SK-N-SH treated with all-trans-retinoic acid at 6 μM for 48 hours (cell line): ENCODE data around the gene ZNF283.

Source experiments
- ARNTL ChIP-seq: fragments of 450-650 bp; formaldehyde crosslinking; IDR thresholded peaks from 2 replicates; pipeline ENCODE4 v1.5.0; 2020; ENCODE audit warnings: low read depth, mild to moderate bottlenecking, moderate library complexity, borderline replicate concordance
- BACH2 ChIP-seq: fragments of 250-450 bp; sonication (Bioruptor Pico); IDR thresholded peaks from 2 replicates; pipeline ENCODE4 v1.9.0; 2021; ENCODE audit warnings: mild to moderate bottlenecking, borderline replicate concordance
- ISL1 ChIP-seq: fragments of 250-450 bp; sonication (Bioruptor Pico); IDR thresholded peaks from 2 replicates; pipeline ENCODE4 v2.1.2; 2022; ENCODE audit warnings: mild to moderate bottlenecking, moderate library complexity
- OSR1 ChIP-seq: fragments of 250-450 bp; sonication (Bioruptor Pico); IDR thresholded peaks from 2 replicates; pipeline ENCODE4 v1.8.0; 2022; ENCODE audit warnings: moderate library complexity, mild to moderate bottlenecking, inconsistent platforms
- PATZ1 ChIP-seq: fragments of 250-450 bp; sonication (Bioruptor Pico); IDR thresholded peaks from 2 replicates; pipeline ENCODE4 v1.8.0; 2020; ENCODE audit warnings: mild to moderate bottlenecking, moderate library complexity, borderline replicate concordance
- SNAI2 ChIP-seq: fragments of 250-450 bp; sonication (Bioruptor Pico); IDR thresholded peaks from 2 replicates; pipeline ENCODE4 v1.5.0; 2020; ENCODE audit warnings: mild to moderate bottlenecking, moderate library complexity
- ZC3H10 ChIP-seq: fragments of 250-450 bp; sonication (Bioruptor Pico); IDR thresholded peaks from 2 replicates; pipeline ENCODE4 v1.5.1; 2021; ENCODE audit warnings: mild to moderate bottlenecking, moderate library complexity
- ZFP30 ChIP-seq: fragments of 450-650 bp; formaldehyde crosslinking; IDR thresholded peaks from 2 replicates; pipeline ENCODE4 v1.5.0; 2022; ENCODE audit warnings: mild to moderate bottlenecking, moderate library complexity
- ZNF70 ChIP-seq: fragments of 450-650 bp; formaldehyde crosslinking; IDR thresholded peaks from 2 replicates; pipeline ENCODE4 v1.5.0; 2020; ENCODE audit warnings: mild to moderate bottlenecking, moderate library complexity

GRCh38 chr19:43782689-43783231 is 44.4 kb upstream of the ZNF283 start:
- TF ChIP-seq ZC3H10 (CRISPR knock-in tag), result no peak
- no peak for TF ChIP-seq OSR1 (CRISPR knock-in tag)
- TF ChIP-seq BACH2, result no peak
- TF ChIP-seq ISL1 (CRISPR knock-in tag), result no peak
- TF ChIP-seq ZFP30, result no peak
- no peak for TF ChIP-seq ARNTL (CRISPR knock-in tag)
- TF ChIP-seq PATZ1, result no peak
- TF ChIP-seq ZNF70 (CRISPR knock-in tag), result no peak
- TF ChIP-seq SNAI2 (CRISPR knock-in tag), result no peak
